Esophagus muscularis mucosa (tissue), 4 donors: ENCODE results near the gene PDIA5.

Source experiments
- CTCF ChIP-seq, 3 experiments: fragments of 200-600 bp in 2 of 3; fragments of 450-650 bp in 1 of 3; sonication (generic) in 2 of 3; IDR thresholded peaks; one replicate each; pipeline ENCODE4 v1.5.1; 2017 to 2019; ENCODE audit warnings: antibody characterized with exemption in 3 of 3, mild to moderate bottlenecking in 2 of 3, moderate library complexity in 1 of 3
- EP300 ChIP-seq: sonication (generic); formaldehyde crosslinking; IDR thresholded peaks from one replicate; pipeline ENCODE4 v1.6.1; 2017; ENCODE audit warnings: antibody characterized with exemption
- POLR2AphosphoS5 ChIP-seq, 2 donors: sonication (generic); formaldehyde crosslinking; IDR thresholded peaks; one replicate each; pipeline ENCODE4 v1.6.1; 2017; ENCODE audit warnings: antibody characterized with exemption in 2 of 2

- no peak for TF ChIP-seq CTCF (IDR thresholded peaks at IDR 0.05)
- no peak for TF ChIP-seq POLR2AphosphoS5 (IDR thresholded peaks at IDR 0.05)
- no peak for TF ChIP-seq EP300
These were observed 44.8 kb upstream of the PDIA5 start for GRCh38 chr3:123021996-123022510.
